OCI-LY1 (cell line): ENCODE measurements around the gene CIAO2A.

ENCODE experiments used
- H2AFZ ChIP-seq: fragments of 200-600 bp; sonication (generic), shearing (Covaris generic); 2 replicates; pipeline ENCODE4 v1.6.0; 2014; ENCODE audit warnings: antibody characterized with exemption, mild to moderate bottlenecking, low read length
- H3F3A ChIP-seq: fragments of 200-600 bp; sonication (generic), shearing (Covaris generic); 2 replicates; pipeline ENCODE4 v1.6.0; 2014; ENCODE audit warnings: mild to moderate bottlenecking, antibody characterized with exemption, low read length, moderate library complexity; ENCODE audit not compliant: insufficient read depth
- H3K27ac ChIP-seq: fragments of 200-600 bp; sonication (generic); 2 replicates; pipeline ENCODE4 v1.5.1; 2014; ENCODE audit warnings: low read length, mixed run types, mild to moderate bottlenecking, low read depth; ENCODE audit not compliant: poor library complexity, severe bottlenecking
- H3K27me3 ChIP-seq: fragments of 200-600 bp; sonication (generic); 2 replicates; pipeline ENCODE4 v1.6.0; 2014; ENCODE audit warnings: antibody characterized with exemption, mild to moderate bottlenecking, low read length, moderate library complexity; ENCODE audit not compliant: insufficient read depth
- H3K36me3 ChIP-seq: fragments of 200-600 bp; sonication (generic); 2 replicates; pipeline ENCODE4 v1.6.1; 2014; ENCODE audit warnings: mild to moderate bottlenecking, antibody characterized with exemption, low read length, moderate library complexity, mixed read lengths; ENCODE audit not compliant: insufficient read depth
- H3K4me1 ChIP-seq: fragments of 200-600 bp; sonication (generic); 2 replicates; pipeline ENCODE4 v1.5.1; 2014; ENCODE audit warnings: mild to moderate bottlenecking, low read length, moderate library complexity; ENCODE audit not compliant: insufficient read depth, severe bottlenecking
- H3K4me2 ChIP-seq: fragments of 200-600 bp; sonication (generic), shearing (Covaris generic); 2 replicates; pipeline ENCODE4 v1.6.1; 2014; ENCODE audit warnings: low read length
- H3K4me3 ChIP-seq: fragments of 200-600 bp; sonication (generic); 2 replicates; pipeline ENCODE4 v1.5.1; 2014; ENCODE audit warnings: low read length, low read depth, mild to moderate bottlenecking, mixed read lengths; ENCODE audit not compliant: poor library complexity, severe bottlenecking
- H3K79me2 ChIP-seq: fragments of 200-600 bp; shearing (Covaris generic); 2 replicates; pipeline ENCODE4 v1.6.1; 2016; ENCODE audit warnings: mixed run types, low read length, mixed read lengths; ENCODE audit not compliant: insufficient read depth
- H3K9ac ChIP-seq: fragments of 200-600 bp; sonication (generic), shearing (Covaris generic); 2 replicates; pipeline ENCODE4 v1.6.1; 2014; ENCODE audit warnings: mild to moderate bottlenecking, low read length, mixed read lengths
- H3K9me2 ChIP-seq: fragments of 200-600 bp; sonication (generic), shearing (Covaris generic); 2 replicates; pipeline ENCODE4 v1.6.1; 2014; ENCODE audit warnings: low read depth, mild to moderate bottlenecking, low read length, mixed read lengths
- H3K9me3 ChIP-seq: fragments of 200-600 bp; shearing (Covaris generic); 2 replicates; pipeline ENCODE4 v1.6.1; 2014; ENCODE audit warnings: low read length, mixed read lengths
- H4K20me1 ChIP-seq: fragments of 200-600 bp; sonication (generic), shearing (Covaris generic); 2 replicates; pipeline ENCODE4 v1.6.0; 2016; ENCODE audit warnings: mild to moderate bottlenecking, low read length; ENCODE audit not compliant: insufficient read depth
- EZH2 ChIP-seq: fragments of 200-600 bp; sonication (generic), shearing (Covaris generic); IDR thresholded peaks from 2 replicates; pipeline ENCODE4 v1.8.0; 2017; ENCODE audit warnings: borderline replicate concordance, mixed run types, mild to moderate bottlenecking, antibody characterized with exemption, low read length, moderate library complexity, mixed read lengths
- TF ChIP-seq, protein P1 (sequence below): fragments of 200-600 bp; sonication (generic), shearing (Covaris generic); IDR thresholded peaks from 2 replicates; pipeline ENCODE4 v1.5.1; 2017; ENCODE audit warnings: mild to moderate bottlenecking, antibody characterized with exemption, low read length, moderate library complexity, mixed read lengths

Gene CIAO2A

DNA sequence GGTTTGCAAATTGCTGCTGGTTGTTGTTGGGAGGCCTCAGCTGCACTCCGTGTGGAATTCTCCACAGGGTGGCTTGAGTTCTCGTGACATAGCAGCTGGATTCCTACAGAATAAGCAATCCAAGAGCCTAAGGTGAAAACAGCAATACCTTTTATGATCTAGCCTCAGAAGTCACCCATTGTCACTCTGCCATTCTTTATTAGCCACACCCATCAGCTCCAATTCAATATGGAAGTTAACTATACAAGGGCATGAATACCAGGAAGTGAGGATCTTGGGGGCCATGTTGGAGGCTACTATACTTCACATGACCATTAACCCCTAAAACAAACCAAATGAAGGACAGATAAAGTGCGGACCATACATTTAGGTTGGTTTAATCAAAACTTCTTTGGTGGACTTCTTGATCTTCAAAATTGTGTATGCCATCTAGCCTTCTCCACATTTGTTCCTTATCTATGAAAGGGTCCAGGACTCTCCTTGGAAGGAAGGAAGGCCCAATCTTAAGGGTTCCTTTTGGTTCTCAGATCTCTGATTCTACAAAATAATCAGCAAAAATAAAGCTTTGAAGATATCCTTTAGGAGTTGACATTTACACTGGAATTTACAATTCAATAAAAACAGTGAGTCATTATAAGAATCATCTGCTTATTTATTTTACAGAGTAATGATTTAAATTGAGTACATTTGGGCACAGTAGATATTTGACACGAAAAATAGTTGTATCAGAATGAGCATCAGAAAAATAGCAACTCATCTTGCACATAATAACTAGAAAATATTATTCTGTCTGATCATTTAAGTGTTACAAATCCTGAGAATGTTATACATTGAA, 21.5 kb downstream of the CIAO2A start:
- peaks cover 36% of the 10 kb centered on the region for H3K36me3 ChIP-seq
- H4K20me1 ChIP-seq = no peaks in the 10 kb centered on the region
- no peaks in the 10 kb centered on the region for H3K79me2 ChIP-seq
- H2AFZ ChIP-seq = no peak overlapping the region
- H3K9me3 ChIP-seq = no peaks in the 10 kb centered on the region
- no peaks in the 10 kb centered on the region for H3K27me3 ChIP-seq
- peaks cover 6% of the 10 kb centered on the region for H3K4me1 ChIP-seq
- H3K27ac ChIP-seq = no peak overlapping the region
- H3K4me2 ChIP-seq = no peak overlapping the region
- no peak for TF ChIP-seq EZH2
- TF ChIP-seq, protein P1, sequence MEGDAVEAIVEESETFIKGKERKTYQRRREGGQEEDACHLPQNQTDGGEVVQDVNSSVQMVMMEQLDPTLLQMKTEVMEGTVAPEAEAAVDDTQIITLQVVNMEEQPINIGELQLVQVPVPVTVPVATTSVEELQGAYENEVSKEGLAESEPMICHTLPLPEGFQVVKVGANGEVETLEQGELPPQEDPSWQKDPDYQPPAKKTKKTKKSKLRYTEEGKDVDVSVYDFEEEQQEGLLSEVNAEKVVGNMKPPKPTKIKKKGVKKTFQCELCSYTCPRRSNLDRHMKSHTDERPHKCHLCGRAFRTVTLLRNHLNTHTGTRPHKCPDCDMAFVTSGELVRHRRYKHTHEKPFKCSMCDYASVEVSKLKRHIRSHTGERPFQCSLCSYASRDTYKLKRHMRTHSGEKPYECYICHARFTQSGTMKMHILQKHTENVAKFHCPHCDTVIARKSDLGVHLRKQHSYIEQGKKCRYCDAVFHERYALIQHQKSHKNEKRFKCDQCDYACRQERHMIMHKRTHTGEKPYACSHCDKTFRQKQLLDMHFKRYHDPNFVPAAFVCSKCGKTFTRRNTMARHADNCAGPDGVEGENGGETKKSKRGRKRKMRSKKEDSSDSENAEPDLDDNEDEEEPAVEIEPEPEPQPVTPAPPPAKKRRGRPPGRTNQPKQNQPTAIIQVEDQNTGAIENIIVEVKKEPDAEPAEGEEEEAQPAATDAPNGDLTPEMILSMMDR = no peak
- no peaks in the 10 kb centered on the region for H3K9me2 ChIP-seq
- H3F3A ChIP-seq = no peaks in the 10 kb centered on the region; the same call in 1 of the 2 replicates
- H3K9ac ChIP-seq = no peak overlapping the region
- no peak overlapping the region for H3K4me3 ChIP-seq

DNA sequence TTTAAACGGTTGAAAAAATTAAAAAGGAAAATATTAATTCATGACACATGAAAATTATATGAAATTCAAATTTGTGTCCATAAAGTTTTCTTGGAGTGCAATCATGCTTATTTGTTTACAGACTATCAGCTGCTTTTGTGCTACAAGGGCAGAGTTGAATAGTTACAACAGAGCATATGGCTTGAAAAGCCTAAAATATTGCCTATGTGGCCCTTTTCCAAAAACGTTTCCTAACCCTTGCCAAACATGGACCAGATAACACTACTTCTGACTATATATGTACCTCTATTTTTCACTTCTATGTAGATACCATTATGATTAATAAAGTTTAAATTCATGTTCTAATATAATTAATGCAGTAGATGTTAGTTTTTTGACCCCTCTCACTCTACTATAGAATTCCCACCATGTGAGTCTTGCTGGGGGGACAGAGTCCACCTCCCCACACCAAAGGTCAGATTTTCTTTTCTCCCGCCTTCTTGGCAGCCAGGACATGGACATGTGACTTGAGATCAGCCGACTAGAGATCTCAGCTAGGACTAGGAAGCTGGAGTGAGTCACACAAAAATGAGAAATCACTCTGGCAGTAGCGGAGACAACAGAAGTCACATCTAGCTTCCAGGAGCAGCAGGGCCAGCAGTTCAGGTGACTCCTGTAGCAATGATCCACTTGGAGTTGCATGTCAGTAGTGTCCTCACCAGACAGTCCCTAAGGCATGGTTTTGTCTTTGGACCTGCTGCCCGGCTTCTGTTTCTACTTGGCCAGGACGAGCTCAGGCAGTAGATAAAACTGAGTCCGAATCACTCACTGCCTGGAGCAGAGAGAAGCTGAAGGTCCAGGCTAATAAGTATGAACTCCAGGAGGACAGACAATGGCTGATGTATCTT, 22.4 kb downstream of the CIAO2A start:
- no peaks in the 10 kb centered on the region; the same call in 1 of the 2 replicates for H3F3A ChIP-seq
- no peaks in the 10 kb centered on the region for H4K20me1 ChIP-seq
- H2AFZ ChIP-seq = no peak overlapping the region
- no peak overlapping the region for H3K27ac ChIP-seq
- H3K9me3 ChIP-seq = no peaks in the 10 kb centered on the region
- H3K4me2 ChIP-seq = no peak overlapping the region
- H3K4me1 ChIP-seq = peaks cover 6% of the 10 kb centered on the region
- no peaks in the 10 kb centered on the region for H3K27me3 ChIP-seq
- TF ChIP-seq, protein P1 = no peak
- no peak for TF ChIP-seq EZH2
- H3K79me2 ChIP-seq = no peaks in the 10 kb centered on the region
- no peak overlapping the region for H3K9ac ChIP-seq
- no peaks in the 10 kb centered on the region for H3K9me2 ChIP-seq
- H3K4me3 ChIP-seq = no peak overlapping the region
- peaks cover 36% of the 10 kb centered on the region for H3K36me3 ChIP-seq

DNA sequence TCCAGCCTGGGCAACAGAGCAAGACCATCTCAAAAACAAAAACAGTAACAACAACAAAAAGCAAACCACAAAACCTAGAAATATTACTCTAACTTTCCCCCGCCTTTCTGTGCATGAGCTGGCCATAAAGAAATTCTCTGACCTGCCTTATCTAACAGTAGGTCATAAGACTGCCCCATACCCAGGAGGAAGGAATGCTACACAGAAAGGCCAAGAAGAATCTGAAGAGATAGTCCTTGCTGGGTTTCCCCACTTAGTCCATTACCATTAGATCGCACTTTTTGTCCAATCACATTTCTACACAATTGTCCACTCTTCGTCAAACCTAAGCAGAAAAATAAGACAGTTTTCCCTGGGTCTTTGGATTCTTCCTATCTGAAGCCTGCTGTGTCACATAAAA, 23.5 kb downstream of the CIAO2A start:
- Histone ChIP-seq H3K9ac (no peak overlapping the region), H3K27me3 (no peaks in the 10 kb centered on the region), H3K9me2 (no peaks in the 10 kb centered on the region), H4K20me1 (no peaks in the 10 kb centered on the region), H3K4me2 (no peak overlapping the region), H3K27ac (no peak overlapping the region), H3K9me3 (no peaks in the 10 kb centered on the region), H3K4me1 (peaks cover 6% of the 10 kb centered on the region), H2AFZ (no peak overlapping the region), H3K79me2 (no peaks in the 10 kb centered on the region), H3K4me3 (no peak overlapping the region), H3K36me3 (peaks cover 31% of the 10 kb centered on the region), H3F3A (no peaks in the 10 kb centered on the region)
- no peak for TF ChIP-seq EZH2
- TF ChIP-seq, protein P1 = no peak
